Neuronal stem cell (in vitro differentiated cells): Measurements from ENCODE around the gene TRAK1.

ENCODE experiments used
- DNase-seq: peaks from one replicate; pipeline ENCODE4 v3.0.0-alpha.2; 2013; ENCODE audit warnings: low spot score
- H2AFZ ChIP-seq: one replicate; pipeline ENCODE4 v1.6.1; 2013; ENCODE audit warnings: mild to moderate bottlenecking, low read length, inconsistent platforms
- H2AK5ac ChIP-seq: 2 replicates; pipeline ENCODE4 v1.6.1; 2013; ENCODE audit warnings: low read depth, mild to moderate bottlenecking, inconsistent platforms, low read length, moderate library complexity, mixed read lengths
- H2BK120ac ChIP-seq: 2 replicates; pipeline ENCODE4 v1.6.1; 2013; ENCODE audit warnings: low read depth, mild to moderate bottlenecking, inconsistent platforms, low read length, moderate library complexity, mixed read lengths
- H2BK12ac ChIP-seq: one replicate; pipeline ENCODE4 v1.6.1; 2013; ENCODE audit warnings: low read length, inconsistent platforms
- H2BK15ac ChIP-seq: 2 replicates; pipeline ENCODE4 v1.6.1; 2013; ENCODE audit warnings: mild to moderate bottlenecking, low read length, inconsistent platforms, mixed read lengths
- H2BK5ac ChIP-seq: one replicate; pipeline ENCODE4 v1.6.1; 2013; ENCODE audit warnings: inconsistent platforms, mild to moderate bottlenecking, low read length, moderate library complexity
- H3K14ac ChIP-seq: one replicate; pipeline ENCODE4 v1.6.1; 2013; ENCODE audit warnings: low read length, inconsistent platforms
- H3K18ac ChIP-seq: 2 replicates; pipeline ENCODE4 v1.6.1; 2013; ENCODE audit warnings: low read length, inconsistent platforms
- H3K23ac ChIP-seq: 2 replicates; pipeline ENCODE4 v1.6.1; 2013; ENCODE audit warnings: low read depth, mild to moderate bottlenecking, mixed read lengths, low read length, inconsistent platforms; ENCODE audit not compliant: poor library complexity
- H3K27ac ChIP-seq: replicated peaks from 3 replicates; pipeline ENCODE4 v1.5.1; 2013; ENCODE audit warnings: low read length, inconsistent platforms
- H3K27me3 ChIP-seq, 3 experiments: 2 replicates each; pipeline ENCODE4 v1.6.1; 2013; ENCODE audit warnings: low read length in 3 of 3, mild to moderate bottlenecking in 2 of 3, inconsistent platforms in 1 of 3, low read depth in 1 of 3, mixed read lengths in 1 of 3, moderate library complexity in 1 of 3; ENCODE audit not compliant: control insufficient read depth in 3 of 3, insufficient read depth in 3 of 3
- H3K36me3 ChIP-seq, 2 donors: replicated peaks in 1 of 2; 2 replicates each; pipeline ENCODE4 v1.6.1; 2013; ENCODE audit warnings: low read length in 2 of 2; ENCODE audit not compliant: control insufficient read depth in 2 of 2, insufficient read depth in 2 of 2
- H3K4ac ChIP-seq: 2 replicates; pipeline ENCODE4 v1.6.1; 2013; ENCODE audit warnings: inconsistent platforms, mild to moderate bottlenecking, low read length, moderate library complexity
- H3K4me1 ChIP-seq, 2 donors: 1 replicate in 1 of 2; 2 replicates in 1 of 2; pipeline ENCODE4 v1.6.1; 2013; ENCODE audit warnings: low read length in 2 of 2, low read depth in 1 of 2; ENCODE audit not compliant: control insufficient read depth in 2 of 2, insufficient read depth in 1 of 2
- H3K4me2 ChIP-seq: one replicate; pipeline ENCODE4 v1.6.1; 2013; ENCODE audit warnings: mild to moderate bottlenecking, low read length, inconsistent platforms; ENCODE audit not compliant: insufficient read depth, poor library complexity, severe bottlenecking
- H3K4me3 ChIP-seq, 2 donors: 2 replicates each; pipeline ENCODE4 v1.5.1; 2013; ENCODE audit warnings: low read length in 2 of 2, mild to moderate bottlenecking in 2 of 2, inconsistent platforms in 1 of 2, moderate library complexity in 1 of 2
- H3K79me1 ChIP-seq: one replicate; pipeline ENCODE4 v1.6.1; 2013; ENCODE audit warnings: low read depth, mild to moderate bottlenecking, inconsistent platforms, low read length, moderate library complexity
- H3K9ac ChIP-seq: one replicate; pipeline ENCODE4 v1.6.1; 2013; ENCODE audit warnings: mild to moderate bottlenecking, low read depth, low read length, inconsistent platforms; ENCODE audit not compliant: poor library complexity
- H3K9me3 ChIP-seq, 2 donors: replicated peaks in 1 of 2; 2 replicates each; pipeline versions ENCODE3 to v1.6.1; 2013; ENCODE audit warnings: low read length in 2 of 2, mild to moderate bottlenecking in 2 of 2, inconsistent platforms in 1 of 2, low read depth in 1 of 2, mixed read lengths in 1 of 2, moderate library complexity in 1 of 2; ENCODE audit not compliant: control insufficient read depth in 2 of 2, insufficient read depth in 1 of 2
- H4K8ac ChIP-seq: one replicate; pipeline ENCODE4 v1.6.1; 2013; ENCODE audit warnings: low read depth, mild to moderate bottlenecking, inconsistent platforms, low read length, moderate library complexity
- H4K91ac ChIP-seq: one replicate; pipeline ENCODE4 v1.6.1; 2013; ENCODE audit warnings: low read length, low read depth, mild to moderate bottlenecking, inconsistent platforms; ENCODE audit not compliant: poor library complexity
- WGBS, 2 donors: extraction: QIAGEN DNeasy Blood & Tissue Kit; methylation state at CpG; one replicate each; pipeline ENCODE4 v1.1.7; 2013; ENCODE audit warnings: missing lambda C conversion rate in 2 of 2, mixed read lengths in 1 of 2; ENCODE audit not compliant: insufficient read length in 2 of 2, insufficient replicate concordance in 1 of 2; ENCODE audit errors: extremely low coverage in 2 of 2; 5-methylcytosine and 5-hydroxymethylcytosine counted together

TRAK1 gene

DNA sequence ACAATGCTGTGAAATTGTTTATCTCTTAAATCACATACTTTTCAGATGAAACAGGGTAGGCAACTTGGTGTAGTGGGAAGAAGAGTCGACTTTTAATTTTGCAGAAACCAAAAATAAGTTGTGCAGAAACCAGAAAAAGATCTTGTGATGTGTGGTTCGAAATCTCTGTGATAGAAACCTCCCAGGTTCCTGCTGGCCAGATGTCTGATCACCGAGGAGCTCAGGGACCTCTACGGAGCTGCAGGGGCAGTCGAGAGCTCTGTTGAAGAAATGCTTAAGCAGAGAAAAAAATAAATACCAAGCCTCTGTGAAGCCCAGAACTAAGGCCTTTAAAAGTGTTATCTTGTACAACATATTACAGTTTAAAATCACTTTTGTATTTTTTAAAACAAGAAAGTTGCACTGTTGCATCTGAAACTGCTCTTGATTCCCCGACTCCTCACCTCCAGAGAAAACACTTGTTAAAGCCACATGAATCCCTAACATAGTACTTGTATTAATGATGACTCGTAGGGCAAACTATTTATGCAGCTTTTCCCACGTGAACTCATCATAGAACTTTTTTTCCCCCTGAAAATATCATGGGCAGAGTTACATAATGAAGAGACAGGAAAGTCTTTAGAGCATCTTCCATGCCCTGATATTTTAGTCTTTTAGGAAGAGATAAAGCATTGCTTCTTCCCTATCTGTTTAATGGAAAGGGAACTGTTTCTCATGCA, 123.6 kb downstream of the TRAK1 start:
- no peak overlapping the region for H2AFZ ChIP-seq
- H4K8ac ChIP-seq, result no peak overlapping the region
- H2AK5ac ChIP-seq, result no peak overlapping the region
- no peak overlapping the region for H3K18ac ChIP-seq
- H4K91ac ChIP-seq, result no peak overlapping the region
- no peak overlapping the region for H2BK12ac ChIP-seq
- no peak overlapping the region for H3K9ac ChIP-seq
- no peak overlapping the region for H2BK15ac ChIP-seq
- no peaks in the 10 kb centered on the region for H3K9me3 ChIP-seq
- H2BK120ac ChIP-seq, result no peak overlapping the region
- no peak for DNase-seq
- no peak overlapping the region for H3K4me2 ChIP-seq
- no peak overlapping the region for H3K27ac ChIP-seq
- peaks cover 0 to 4% of the 10 kb centered on the region in 2 donors for H3K4me1 ChIP-seq
- no peak overlapping the region for H3K4me3 ChIP-seq
- no CpG with 5 or more reads among the region's 8 CpGs for WGBS, 2 donors
- no peaks in the 10 kb centered on the region for H3K27me3 ChIP-seq
- H3K79me1 ChIP-seq, result no peaks in the 10 kb centered on the region
- no peak overlapping the region for H2BK5ac ChIP-seq
- no peak overlapping the region for H3K23ac ChIP-seq
- H3K14ac ChIP-seq, result no peak overlapping the region
- H3K4ac ChIP-seq, result no peak overlapping the region
- peaks cover 17 to 98% of the 10 kb centered on the region in 2 donors for H3K36me3 ChIP-seq

DNA sequence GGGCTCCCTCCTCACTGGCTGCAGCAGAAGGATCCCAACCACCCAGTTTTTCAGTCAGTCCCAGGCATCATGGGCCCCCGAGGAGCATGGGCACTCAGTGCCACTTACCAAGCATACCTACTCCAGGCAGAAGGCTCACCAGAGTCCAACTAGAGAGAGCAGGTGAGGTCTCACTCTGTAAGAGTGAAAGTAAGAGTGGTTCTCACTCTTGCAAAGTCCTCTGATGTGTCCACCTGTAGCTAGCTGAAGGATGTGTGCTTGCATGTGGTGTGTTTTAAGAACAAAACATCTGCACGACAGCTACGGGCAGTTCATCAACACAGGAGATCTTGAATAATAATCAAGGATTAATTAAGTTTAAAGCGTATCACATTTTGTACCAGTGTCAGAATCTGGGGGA, 125.1 kb downstream of the TRAK1 start:
- no peak overlapping the region for H2AK5ac ChIP-seq
- WGBS, 2 donors, result no CpG with 5 or more reads among the region's 4 CpGs

GRCh38 chr3:42216931-42217333, 125.8 kb downstream of the TRAK1 start:
- Histone ChIP-seq H3K4ac (no peak overlapping the region), H3K4me2 (no peak overlapping the region), H3K27me3 (no peaks in the 10 kb centered on the region), H3K9me3 (no peaks in the 10 kb centered on the region), H2BK5ac (no peak overlapping the region), H3K9ac (no peak overlapping the region), H3K18ac (no peak overlapping the region), H3K14ac (no peak overlapping the region), H2BK15ac (no peak overlapping the region), H2BK120ac (no peak overlapping the region), H2BK12ac (no peak overlapping the region), H3K4me3 (no peak overlapping the region), H2AFZ (no peak overlapping the region), H3K4me1 (peaks cover 0 to 1% of the 10 kb centered on the region in 2 donors), H4K91ac (no peak overlapping the region), H2AK5ac (no peak overlapping the region), H3K79me1 (no peaks in the 10 kb centered on the region), H4K8ac (no peak overlapping the region), H3K23ac (no peak overlapping the region), H3K27ac (no peak overlapping the region), H3K36me3 (peaks cover 13 to 98% of the 10 kb centered on the region in 2 donors)
- WGBS, 2 donors, result no CpG with 5 or more reads among the region's 5 CpGs
- no peak for DNase-seq

More for the DNA sequence above, 125.1 kb downstream of the TRAK1 start:
- no peak overlapping the region for H4K91ac ChIP-seq
- H3K27ac ChIP-seq, result no peak overlapping the region
- no peak overlapping the region for H3K4me2 ChIP-seq
- H3K9ac ChIP-seq, result no peak overlapping the region
- H3K9me3 ChIP-seq, result no peaks in the 10 kb centered on the region
- no peak overlapping the region for H3K4me3 ChIP-seq
- no peaks in the 10 kb centered on the region for H3K79me1 ChIP-seq
- no peak overlapping the region for H2BK15ac ChIP-seq
- H3K4me1 ChIP-seq, result peaks cover 0 to 1% of the 10 kb centered on the region in 2 donors
- H4K8ac ChIP-seq, result no peak overlapping the region
- H2BK120ac ChIP-seq, result no peak overlapping the region
- H3K36me3 ChIP-seq, result peaks cover 14 to 98% of the 10 kb centered on the region in 2 donors
- no peak for DNase-seq
- H3K14ac ChIP-seq, result no peak overlapping the region
- no peaks in the 10 kb centered on the region for H3K27me3 ChIP-seq
- no peak overlapping the region for H3K4ac ChIP-seq
- no peak overlapping the region for H3K23ac ChIP-seq
- no peak overlapping the region for H2BK5ac ChIP-seq
- no peak overlapping the region for H3K18ac ChIP-seq
- H2AFZ ChIP-seq, result no peak overlapping the region
- no peak overlapping the region for H2BK12ac ChIP-seq

DNA sequence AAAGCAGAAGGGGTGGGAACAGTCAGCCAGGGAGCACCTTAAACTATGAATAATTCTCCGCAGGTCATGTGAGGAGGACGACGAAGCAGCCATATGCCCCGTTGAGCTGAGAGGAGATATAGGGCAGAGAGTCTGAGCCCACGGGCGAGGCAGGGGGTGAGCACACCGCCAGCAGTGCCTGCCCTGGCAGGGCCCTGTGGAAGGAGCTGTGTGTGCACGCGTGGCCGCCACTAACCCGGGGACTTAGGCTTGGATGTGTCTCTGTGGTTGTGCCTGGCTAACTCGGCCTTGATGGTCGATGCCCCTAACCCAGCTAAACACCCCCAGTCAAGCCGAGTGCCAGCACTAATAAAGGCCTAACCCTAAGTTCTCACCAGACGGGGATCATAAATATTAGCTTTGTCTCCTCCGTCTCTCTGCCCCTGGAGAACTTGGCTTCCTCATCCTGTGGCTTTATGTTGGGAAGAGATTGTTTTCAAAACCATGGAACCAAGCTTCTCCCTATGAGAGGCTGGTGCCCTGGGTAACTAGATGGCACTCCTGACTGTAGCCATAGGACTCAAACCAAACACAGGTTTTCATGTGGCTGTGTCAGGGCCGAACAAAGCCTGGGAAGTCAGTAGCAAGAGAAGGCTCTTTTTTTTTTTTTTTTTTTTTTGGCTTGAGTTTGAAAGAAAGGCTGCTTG, 129.4 kb downstream of the TRAK1 start:
- H2BK15ac ChIP-seq, result no peak overlapping the region
- no peak overlapping the region for H2AK5ac ChIP-seq
- H3K9me3 ChIP-seq, result no peaks in the 10 kb centered on the region
- peak overlapping the region; percentile 21 for H3K23ac ChIP-seq
- H2BK5ac ChIP-seq, result no peak overlapping the region
- H3K27ac ChIP-seq, result no peak overlapping the region
- no peak for DNase-seq
- H4K8ac ChIP-seq, result no peak overlapping the region
- peaks cover 26 to 99% of the 10 kb centered on the region in 2 donors for H3K36me3 ChIP-seq
- no peak overlapping the region for H2BK12ac ChIP-seq
- WGBS, 2 donors, result no CpG with 5 or more reads among the region's 17 CpGs
- no peaks in the 10 kb centered on the region for H3K27me3 ChIP-seq
- H3K14ac ChIP-seq, result no peak overlapping the region
- H3K18ac ChIP-seq, result no peak overlapping the region
- no peak overlapping the region for H2AFZ ChIP-seq
- H4K91ac ChIP-seq, result no peak overlapping the region
- no peaks in the 10 kb centered on the region for H3K79me1 ChIP-seq
- H3K4me1 ChIP-seq, result no peaks in the 10 kb centered on the region
- H2BK120ac ChIP-seq, result no peak overlapping the region
- H3K9ac ChIP-seq, result no peak overlapping the region
- H3K4ac ChIP-seq, result no peak overlapping the region
- H3K4me2 ChIP-seq, result no peak overlapping the region
- H3K4me3 ChIP-seq, result no peak overlapping the region
